Fibroblast of lung (primary cell): ENCODE data around the gene CDH12. TPM values are rescaled to one million over a fixed set of nuclear protein-coding genes. Genes with fewer than 3 reads are reported as not detected.

Experiments
- DNase-seq, 2 donors: peaks; one replicate each; pipeline versions ENCODE4 v3.0.0 to v3.0.0-alpha.2; 2010; ENCODE audit warnings: low read depth in 2 of 2
- H2AFZ ChIP-seq: 2 replicates; pipeline ENCODE4 v1.5.1; 2012; ENCODE audit warnings: low read length, control low read depth, inconsistent platforms
- H3K27ac ChIP-seq: 2 replicates; pipeline ENCODE4 v1.5.1; 2011; ENCODE audit warnings: low read length, control low read depth; ENCODE audit not compliant: insufficient read depth
- H3K27me3 ChIP-seq: 2 replicates; pipeline ENCODE4 v1.5.1; 2011; ENCODE audit warnings: mild to moderate bottlenecking, low read length; ENCODE audit not compliant: control insufficient read depth, insufficient read depth
- H3K36me3 ChIP-seq: 2 replicates; pipeline ENCODE4 v1.5.1; 2011; ENCODE audit warnings: low read length; ENCODE audit not compliant: control insufficient read depth, insufficient read depth
- H3K4me1 ChIP-seq: 2 replicates; pipeline ENCODE4 v1.5.1; 2011; ENCODE audit warnings: low read length; ENCODE audit not compliant: control insufficient read depth, insufficient read depth; ENCODE audit errors: extremely low read depth
- H3K4me2 ChIP-seq: 2 replicates; pipeline ENCODE4 v1.5.1; 2011; ENCODE audit warnings: low read length, control low read depth; ENCODE audit not compliant: insufficient read depth; ENCODE audit errors: extremely low read depth
- H3K4me3 ChIP-seq, 4 experiments: fragments of 200-600 bp in 1 of 4; sonication (generic) in 1 of 4; replicated peaks in 1 of 4; 2 replicates each; pipeline ENCODE4 v1.5.1; 2011 to 2016; ENCODE audit warnings: low read length in 4 of 4, low read depth in 3 of 4, mild to moderate bottlenecking in 3 of 4, control low read depth in 2 of 4, inconsistent platforms in 1 of 4, mixed read lengths in 1 of 4; ENCODE audit not compliant: insufficient read depth in 1 of 4; ENCODE audit errors: control extremely low read depth in 1 of 4
- H3K79me2 ChIP-seq: 2 replicates; pipeline ENCODE4 v1.5.1; 2012; ENCODE audit warnings: mild to moderate bottlenecking, low read length, inconsistent platforms; ENCODE audit not compliant: control insufficient read depth, insufficient read depth
- H3K9ac ChIP-seq: 2 replicates; pipeline ENCODE4 v1.5.1; 2011; ENCODE audit warnings: mild to moderate bottlenecking, low read length, control low read depth; ENCODE audit not compliant: insufficient read depth
- H3K9me3 ChIP-seq: 2 replicates; pipeline ENCODE4 v1.5.1; 2012; ENCODE audit warnings: low read depth, low read length; ENCODE audit not compliant: control insufficient read depth, insufficient read depth
- H4K20me1 ChIP-seq: 2 replicates; pipeline ENCODE4 v1.5.1; 2011; ENCODE audit warnings: low read length; ENCODE audit not compliant: control insufficient read depth, insufficient read depth; ENCODE audit errors: extremely low read depth
- EZH2 ChIP-seq: IDR thresholded peaks from 2 replicates; pipeline ENCODE4 v1.5.1; 2012; ENCODE audit warnings: low read length, control low read depth, mild to moderate bottlenecking; ENCODE audit errors: missing control alignments
- polyA plus RNA-seq, 2 donors: library from polyadenylated mRNA; depleted of rRNA in 1 of 2; stranded (reverse) in 1 of 2; unstranded in 1 of 2; fragments of >200 nt; gene quantifications; 2 replicates each; pipeline ENCODE4 v1.2.1, GENCODE V29; 2011 to 2012; ENCODE audit warnings: missing spikeins in 1 of 2
- total RNA-seq: library from RNA; depleted of rRNA; stranded (reverse); fragments of >200 nt; gene quantifications from 2 replicates; pipeline ENCODE4 v1.2.1, GENCODE V29; 2014
- TF ChIP-seq, protein P1 (sequence below), 2 donors: IDR thresholded peaks in 1 of 2; conservative IDR thresholded peaks in 1 of 2; 1 replicate in 1 of 2; 2 replicates in 1 of 2; pipeline ENCODE4 v1.5.1; 2011 to 2012; ENCODE audit warnings: low read length in 2 of 2, control low read depth in 1 of 2, inconsistent platforms in 1 of 2, low read depth in 1 of 2, mild to moderate bottlenecking in 1 of 2

CDH12 gene
- total and polyA plus RNA-seq, 2 donors (not counting 1 experiment from before 2014, with no cell fraction given): 0.02 TPM; not detected in 1

GRCh38 chr5:22764736-22765135 is 88.4 kb downstream of the CDH12 start:
- Histone ChIP-seq H3K4me2 (no peak overlapping the region), H3K27ac (no peak overlapping the region), H4K20me1 (no peaks in the 10 kb centered on the region), H3K79me2 (no peaks in the 10 kb centered on the region), H3K27me3 (no peaks in the 10 kb centered on the region), H3K9ac (no peak overlapping the region), H3K9me3 (no peaks in the 10 kb centered on the region), H3K4me1 (no peaks in the 10 kb centered on the region), H2AFZ (no peak overlapping the region), H3K4me3 (no peak overlapping the region), H3K36me3 (no peaks in the 10 kb centered on the region)
- TF ChIP-seq, protein P1, sequence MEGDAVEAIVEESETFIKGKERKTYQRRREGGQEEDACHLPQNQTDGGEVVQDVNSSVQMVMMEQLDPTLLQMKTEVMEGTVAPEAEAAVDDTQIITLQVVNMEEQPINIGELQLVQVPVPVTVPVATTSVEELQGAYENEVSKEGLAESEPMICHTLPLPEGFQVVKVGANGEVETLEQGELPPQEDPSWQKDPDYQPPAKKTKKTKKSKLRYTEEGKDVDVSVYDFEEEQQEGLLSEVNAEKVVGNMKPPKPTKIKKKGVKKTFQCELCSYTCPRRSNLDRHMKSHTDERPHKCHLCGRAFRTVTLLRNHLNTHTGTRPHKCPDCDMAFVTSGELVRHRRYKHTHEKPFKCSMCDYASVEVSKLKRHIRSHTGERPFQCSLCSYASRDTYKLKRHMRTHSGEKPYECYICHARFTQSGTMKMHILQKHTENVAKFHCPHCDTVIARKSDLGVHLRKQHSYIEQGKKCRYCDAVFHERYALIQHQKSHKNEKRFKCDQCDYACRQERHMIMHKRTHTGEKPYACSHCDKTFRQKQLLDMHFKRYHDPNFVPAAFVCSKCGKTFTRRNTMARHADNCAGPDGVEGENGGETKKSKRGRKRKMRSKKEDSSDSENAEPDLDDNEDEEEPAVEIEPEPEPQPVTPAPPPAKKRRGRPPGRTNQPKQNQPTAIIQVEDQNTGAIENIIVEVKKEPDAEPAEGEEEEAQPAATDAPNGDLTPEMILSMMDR (conservative IDR thresholded peaks at IDR 0.05 in 1 of 2, IDR thresholded peaks at IDR 0.05 in 1 of 2; ENCODE audit: low read depth in 1 of 2, low read length in 2 of 2): no peak
- no peak for TF ChIP-seq EZH2
- DNase-seq: no peak

DNA sequence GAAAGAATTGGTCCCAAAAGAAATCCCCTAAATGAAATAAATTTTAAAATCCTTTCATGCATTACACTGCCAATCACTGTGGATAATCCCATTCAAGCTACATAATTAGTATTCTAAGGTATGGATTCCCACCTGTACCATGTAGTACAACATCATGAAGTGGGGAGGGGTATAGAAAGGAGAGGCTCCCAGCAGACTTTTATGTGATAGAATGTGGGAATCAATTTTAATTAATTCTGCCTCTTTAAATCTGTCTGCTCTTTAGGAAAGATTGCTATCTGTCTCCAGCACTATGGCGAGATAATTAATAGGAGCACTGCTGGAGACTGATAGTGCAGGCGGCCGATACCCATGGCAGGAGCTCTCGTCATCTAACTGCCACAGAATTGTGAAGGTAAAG is 95.4 kb downstream of the CDH12 start:
- Histone ChIP-seq H4K20me1 (no peaks in the 10 kb centered on the region), H3K4me2 (no peak overlapping the region), H3K4me3 (no peak overlapping the region), H3K36me3 (no peaks in the 10 kb centered on the region), H3K4me1 (no peaks in the 10 kb centered on the region), H2AFZ (no peak overlapping the region), H3K9ac (no peak overlapping the region), H3K9me3 (no peaks in the 10 kb centered on the region), H3K27me3 (no peaks in the 10 kb centered on the region), H3K79me2 (no peaks in the 10 kb centered on the region), H3K27ac (no peak overlapping the region)
- no peak for DNase-seq
- TF ChIP-seq EZH2: no peak
- TF ChIP-seq, protein P1 (conservative IDR thresholded peaks at IDR 0.05 in 1 of 2, IDR thresholded peaks at IDR 0.05 in 1 of 2; ENCODE audit: low read depth in 1 of 2, low read length in 2 of 2): no peak

DNA sequence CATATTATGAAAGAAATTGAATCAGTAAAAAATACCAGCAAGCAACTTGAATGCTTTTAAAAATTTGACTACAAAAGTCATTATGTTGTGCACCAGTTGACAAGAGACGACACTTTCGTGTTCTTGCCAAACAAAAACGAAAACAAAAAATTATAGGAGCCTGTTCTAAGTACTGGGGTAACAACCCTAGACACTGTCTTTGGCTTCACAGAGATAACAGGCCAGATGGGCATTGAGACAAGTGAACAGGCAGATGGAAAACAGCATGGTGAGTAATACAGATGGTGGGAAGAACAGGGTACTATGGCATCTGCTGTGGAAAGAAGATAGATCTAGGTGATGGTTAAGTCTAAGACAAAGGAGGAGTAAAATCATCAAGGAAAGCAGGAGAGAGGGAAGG is 99.0 kb downstream of the CDH12 start:
- Histone ChIP-seq H3K4me3 (no peak overlapping the region), H3K9me3 (no peaks in the 10 kb centered on the region), H2AFZ (no peak overlapping the region), H3K4me1 (no peaks in the 10 kb centered on the region), H3K36me3 (no peaks in the 10 kb centered on the region), H3K27me3 (no peaks in the 10 kb centered on the region), H3K79me2 (no peaks in the 10 kb centered on the region), H3K27ac (no peak overlapping the region), H4K20me1 (no peaks in the 10 kb centered on the region), H3K9ac (no peak overlapping the region), H3K4me2 (no peak overlapping the region)
- DNase-seq: no peak
- TF ChIP-seq, protein P1 (conservative IDR thresholded peaks at IDR 0.05 in 1 of 2, IDR thresholded peaks at IDR 0.05 in 1 of 2; ENCODE audit: low read depth in 1 of 2, low read length in 2 of 2): no peak
- no peak for TF ChIP-seq EZH2
